Stimulated activated CD4-positive, alpha-beta T cell treated with anti-CD3 and anti-CD28 coated beads, Interleukin-12 subunit alpha, Interleukin-12 subunit beta, amount 100 ng/mL, for 48 hours (primary cell): ENCODE results near the gene INHBC.
A peak's percentile ranks its signal among the peaks of the same experiment; 100 is the strongest.
"Not testable (repeated sequence)": the region's sequence is repeated elsewhere in the genome, so short reads cannot be mapped to it uniquely, and the experiment has no call there.

Experiments
- DNase-seq, 3 donors: peaks; one replicate each; pipeline ENCODE4 v3.0.0-alpha.2; 2020; ENCODE audit warnings: low read depth in 2 of 3, low spot score in 1 of 3

INHBC gene

DNA sequence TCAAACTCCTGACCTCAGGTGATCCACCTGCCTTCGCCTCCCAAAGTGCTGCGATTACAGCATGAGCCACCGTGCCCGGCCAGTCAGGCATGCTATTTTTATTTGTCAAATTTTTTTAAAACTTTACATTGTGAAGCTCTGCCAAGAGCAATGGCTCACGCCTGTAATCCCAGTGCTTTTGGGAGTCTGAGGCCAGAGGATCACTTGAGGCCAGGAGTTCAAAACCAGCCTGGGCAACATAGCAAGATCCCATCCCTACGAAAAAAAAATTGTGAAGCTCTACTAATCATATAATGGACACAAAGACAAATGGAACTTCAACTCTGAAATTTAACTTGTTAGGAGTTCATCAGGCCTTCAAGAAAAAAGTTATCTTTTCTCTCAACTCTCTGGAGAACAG is 5.6 kb upstream of the INHBC start:
- no peak for DNase-seq

- no peak for DNase-seq
Observed at GRCh38 chr12:57429473-57430111, 5.0 kb upstream of the INHBC start.

GRCh38 chr12:57430112-57430930 is 4.3 kb upstream of the INHBC start:
- peak in 2 of 3 donors; percentile 9 to 42 for DNase-seq

GRCh38 chr12:57430931-57431566 is 3.5 kb upstream of the INHBC start, which contains the start of gene R3HDM2:
Gene R3HDM2 (minus strand): TSS chr12:57431043. CDS start chr12:57310428, 120,615 bp downstream.
- peak; percentile 94 to 95 (median 94) for DNase-seq

DNA sequence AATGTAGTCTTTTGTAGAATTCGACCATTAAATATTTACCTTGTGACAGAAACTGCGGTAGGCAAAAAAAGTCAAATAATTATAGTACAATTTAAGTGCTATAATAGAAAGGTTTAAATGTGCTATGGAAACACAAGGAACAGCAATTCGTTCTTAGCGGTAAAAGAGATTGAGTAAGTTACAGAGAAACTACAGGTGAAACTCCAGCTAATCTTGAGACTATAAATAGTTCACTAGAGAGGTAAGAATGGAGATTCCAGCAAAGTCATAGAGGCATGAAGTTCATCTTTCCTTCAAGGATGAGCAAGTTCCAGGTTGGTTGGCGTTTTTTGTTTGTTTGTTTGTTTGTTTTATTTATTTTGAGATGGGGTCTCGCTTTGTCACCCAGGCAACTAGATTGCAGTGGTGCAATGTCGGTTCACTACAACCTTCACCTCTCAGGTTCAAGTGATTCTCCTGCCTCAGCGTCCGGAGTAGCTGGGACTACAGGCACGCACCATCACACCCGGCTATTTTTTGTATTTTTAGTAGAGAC is 2.9 kb upstream of the INHBC start:
- no peak for DNase-seq

GRCh38 chr12:57433370-57433769 is 1.2 kb upstream of the INHBC start:
- no peak for DNase-seq

- DNase-seq = no peak
Observed at GRCh38 chr12:57435293-57435692, 709 bp downstream of the INHBC start.

DNA sequence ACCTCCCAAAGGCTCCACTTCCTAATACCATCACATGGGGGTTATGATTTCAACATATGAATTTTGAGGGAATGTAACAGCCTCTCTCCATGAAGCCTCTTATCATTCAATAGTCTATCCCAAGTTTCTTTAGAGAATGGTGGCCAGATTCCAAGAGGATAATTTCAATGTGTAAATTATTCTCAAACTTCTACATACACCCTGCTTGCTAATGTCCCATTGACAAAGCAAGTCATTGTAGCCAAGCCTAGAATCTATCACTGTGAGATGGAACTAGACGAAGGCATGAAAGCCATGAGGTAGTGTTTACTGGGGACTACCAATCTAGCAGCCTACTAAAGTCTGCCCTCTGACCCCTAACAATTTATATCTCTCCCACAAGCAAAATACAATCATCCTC is 3.8 kb downstream of the INHBC start:
- no peak for DNase-seq

DNA sequence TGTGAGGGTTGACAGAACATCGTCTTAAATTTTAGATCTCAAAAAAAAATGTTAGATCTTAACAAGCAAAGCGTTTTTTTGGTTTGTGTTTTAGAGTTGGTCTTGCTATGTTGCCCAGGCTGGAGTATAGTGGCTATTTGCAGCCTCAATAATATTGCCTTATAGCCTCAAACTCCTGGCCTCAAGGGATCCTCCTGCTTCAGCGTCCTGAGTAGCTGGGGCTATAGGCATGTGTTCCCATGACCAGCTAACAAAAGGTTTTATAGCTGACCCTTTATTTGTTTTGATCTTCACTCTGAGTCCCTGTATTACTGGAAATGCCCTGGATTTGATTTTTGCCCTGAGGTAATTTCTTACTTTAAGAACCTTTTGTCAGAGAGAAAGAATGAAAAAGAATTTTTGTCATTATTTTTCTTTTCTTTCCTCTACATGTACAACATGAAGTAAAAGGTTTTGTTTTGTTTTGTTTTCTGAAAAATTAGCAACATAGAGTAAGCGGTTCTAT is 5.2 kb downstream of the INHBC start:
- no peak for DNase-seq

GRCh38 chr12:57441393-57441792 is 6.8 kb downstream of the INHBC start:
- DNase-seq = not testable (repeated sequence)

GRCh38 chr12:57441846-57442427 is 7.4 kb downstream of the INHBC start:
- DNase-seq = no peak

DNA sequence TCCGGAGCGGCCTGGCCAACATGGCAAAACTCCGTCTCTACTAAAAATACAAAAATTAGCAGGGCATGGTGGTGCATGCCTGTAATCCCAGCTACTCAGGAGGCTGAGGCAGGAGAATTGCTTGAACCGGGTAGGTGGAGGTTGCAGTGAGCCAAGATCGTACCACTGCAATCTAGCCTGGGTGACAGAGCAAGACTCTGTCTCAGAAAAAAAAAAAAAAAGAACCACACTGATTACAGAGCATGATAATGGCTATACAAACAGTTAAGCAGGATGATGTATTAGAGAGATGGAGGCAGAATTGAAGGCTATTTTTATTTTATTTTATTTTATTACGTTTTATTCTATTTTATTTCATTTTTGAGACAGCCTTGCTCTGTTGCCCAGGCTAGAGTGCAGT is 9.8 kb downstream of the INHBC start:
- DNase-seq = not testable (repeated sequence)

- no peak for DNase-seq
Observed at GRCh38 chr12:57444744-57445143, 10.2 kb downstream of the INHBC start.

GRCh38 chr12:57446292-57446960 is 11.8 kb downstream of the INHBC start:
- no peak for DNase-seq

DNA sequence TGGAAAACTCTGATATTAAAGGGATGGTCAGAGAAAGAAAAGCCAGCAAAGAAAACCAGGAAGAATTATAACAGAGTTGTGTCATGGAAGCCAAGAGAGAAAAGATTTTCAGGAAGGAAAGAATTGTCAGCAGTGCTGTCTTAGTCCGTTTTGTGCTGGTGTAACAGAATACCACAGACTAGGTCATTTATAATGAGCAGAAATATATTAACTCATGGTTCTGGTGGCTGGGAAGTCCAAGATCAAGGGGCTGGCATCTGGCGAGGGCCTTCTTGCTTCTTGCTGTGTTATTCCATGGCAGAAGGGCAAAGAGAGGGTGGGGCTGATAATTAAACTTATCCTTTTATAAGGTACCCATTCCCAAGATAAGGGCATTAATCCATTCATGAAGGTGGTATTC is 14.1 kb downstream of the INHBC start:
- DNase-seq = no peak

- no peak for DNase-seq
Observed at GRCh38 chr12:57449375-57449774, 14.8 kb downstream of the INHBC start.

GRCh38 chr12:57450057-57450456 is 15.5 kb downstream of the INHBC start:
- DNase-seq = no peak

DNA sequence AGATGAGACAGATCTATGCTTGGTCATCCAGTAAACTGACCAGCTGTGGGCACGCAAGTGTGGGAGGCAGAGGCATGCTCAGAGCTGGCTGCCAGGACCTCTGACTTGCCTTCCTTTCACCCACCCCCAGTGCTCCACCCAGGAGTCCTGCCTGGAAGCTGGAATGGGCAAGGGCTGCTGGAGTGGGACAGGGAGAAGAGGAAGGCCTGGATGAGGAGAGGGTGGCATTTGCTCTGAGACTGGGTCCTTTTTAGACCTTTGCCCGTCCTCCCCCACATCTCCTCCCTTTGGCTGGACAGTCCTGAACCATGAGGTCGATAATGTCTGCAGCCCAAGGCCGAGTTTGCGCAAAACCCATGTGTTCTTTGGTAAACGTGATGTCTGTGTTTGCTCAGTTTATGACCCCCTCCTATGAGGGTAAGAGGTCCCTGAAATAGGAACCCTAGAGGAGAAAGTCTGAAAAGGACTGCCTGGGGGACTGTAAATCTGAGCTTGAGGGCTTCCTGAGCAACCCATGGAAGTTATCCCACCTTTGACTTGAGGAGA is 16.7 kb downstream of the INHBC start:
- DNase-seq = no peak

DNA sequence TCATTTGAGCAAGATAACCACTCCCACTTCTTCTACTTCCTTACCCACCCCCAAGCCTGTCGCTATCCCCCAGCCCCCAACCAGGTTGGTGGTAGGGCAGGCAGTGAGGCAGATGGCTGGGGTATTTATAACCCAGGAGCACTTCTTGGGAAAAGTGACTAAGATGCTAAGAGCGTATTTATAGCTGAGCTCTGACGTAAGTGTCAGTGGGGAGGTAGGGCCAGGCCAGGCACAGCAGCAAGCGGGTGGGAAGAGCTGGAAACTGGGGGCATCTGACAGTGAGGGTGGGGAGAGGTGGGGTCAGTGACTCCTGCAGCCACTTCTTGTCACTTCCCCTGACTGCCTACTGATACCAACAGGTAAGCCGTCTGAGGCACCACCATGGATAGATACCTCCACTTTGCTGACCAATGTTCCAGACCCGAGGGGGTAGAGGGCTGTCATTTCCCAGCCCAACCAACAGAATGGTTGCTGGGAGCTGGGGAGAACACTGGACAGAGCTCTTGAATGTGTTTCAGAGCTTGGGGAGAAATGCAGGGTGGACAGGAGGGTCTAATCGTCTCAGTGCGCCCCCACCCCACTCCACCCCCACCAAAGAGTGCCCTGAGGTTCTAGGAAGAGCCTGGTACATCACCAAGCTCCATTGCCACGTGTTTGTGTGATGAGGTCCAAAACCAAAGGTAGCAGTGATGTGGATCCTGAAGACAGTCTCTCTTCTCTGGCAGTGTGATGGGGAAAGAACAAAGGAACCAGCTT is 17.8 kb downstream of the INHBC start:
- DNase-seq = no peak
